ENCODE results near the gene PBX3.

The PBX3 gene

DNA sequence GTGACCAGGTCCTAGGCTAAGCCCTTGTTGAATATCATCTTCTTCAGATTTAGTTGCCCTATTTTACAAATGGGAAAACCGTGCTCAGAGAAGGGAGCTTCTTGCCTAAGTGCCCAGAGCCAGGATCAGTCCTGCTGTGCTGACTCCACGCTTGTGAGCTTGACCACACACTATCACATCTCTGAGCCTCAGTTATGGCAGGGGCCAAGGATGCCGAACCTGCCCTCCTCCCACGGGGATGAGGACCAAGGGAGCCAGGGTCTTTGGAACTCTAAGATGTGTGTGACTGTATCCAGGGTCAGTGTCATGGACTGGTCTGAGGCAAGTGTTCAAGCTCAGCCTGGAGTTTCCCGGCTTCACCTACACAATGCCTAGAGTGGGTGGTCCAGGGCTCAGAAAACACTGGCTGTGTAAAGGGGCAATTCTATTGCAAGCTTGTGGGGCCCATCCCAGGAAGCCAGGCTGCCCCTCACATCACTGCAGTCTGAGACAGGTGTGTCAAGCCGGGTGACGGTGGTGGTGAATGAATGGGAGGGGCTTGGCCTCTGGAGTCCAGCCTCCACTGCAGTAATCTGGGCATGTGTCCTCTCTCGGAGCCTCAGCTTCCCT is 235.7 kb downstream of the PBX3 start:
- Mint-ChIP-seq H3K27me3 (ENCODE audit: low read depth, poor library complexity) (peaks cover 10% of the 10 kb centered on the region), H3K27ac (no peak overlapping the region), H3K4me3 (no peak overlapping the region), H3K9me3 (peaks cover 31% of the 10 kb centered on the region), H3K36me3 (ENCODE audit: low read depth) (peaks cover 7% of the 10 kb centered on the region), H3K4me1 (no peaks in the 10 kb centered on the region)
- DNase-seq, result no peak
- TF ChIP-seq, protein P1, sequence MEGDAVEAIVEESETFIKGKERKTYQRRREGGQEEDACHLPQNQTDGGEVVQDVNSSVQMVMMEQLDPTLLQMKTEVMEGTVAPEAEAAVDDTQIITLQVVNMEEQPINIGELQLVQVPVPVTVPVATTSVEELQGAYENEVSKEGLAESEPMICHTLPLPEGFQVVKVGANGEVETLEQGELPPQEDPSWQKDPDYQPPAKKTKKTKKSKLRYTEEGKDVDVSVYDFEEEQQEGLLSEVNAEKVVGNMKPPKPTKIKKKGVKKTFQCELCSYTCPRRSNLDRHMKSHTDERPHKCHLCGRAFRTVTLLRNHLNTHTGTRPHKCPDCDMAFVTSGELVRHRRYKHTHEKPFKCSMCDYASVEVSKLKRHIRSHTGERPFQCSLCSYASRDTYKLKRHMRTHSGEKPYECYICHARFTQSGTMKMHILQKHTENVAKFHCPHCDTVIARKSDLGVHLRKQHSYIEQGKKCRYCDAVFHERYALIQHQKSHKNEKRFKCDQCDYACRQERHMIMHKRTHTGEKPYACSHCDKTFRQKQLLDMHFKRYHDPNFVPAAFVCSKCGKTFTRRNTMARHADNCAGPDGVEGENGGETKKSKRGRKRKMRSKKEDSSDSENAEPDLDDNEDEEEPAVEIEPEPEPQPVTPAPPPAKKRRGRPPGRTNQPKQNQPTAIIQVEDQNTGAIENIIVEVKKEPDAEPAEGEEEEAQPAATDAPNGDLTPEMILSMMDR (IDR thresholded peaks at IDR 0.05), result no peak

DNA sequence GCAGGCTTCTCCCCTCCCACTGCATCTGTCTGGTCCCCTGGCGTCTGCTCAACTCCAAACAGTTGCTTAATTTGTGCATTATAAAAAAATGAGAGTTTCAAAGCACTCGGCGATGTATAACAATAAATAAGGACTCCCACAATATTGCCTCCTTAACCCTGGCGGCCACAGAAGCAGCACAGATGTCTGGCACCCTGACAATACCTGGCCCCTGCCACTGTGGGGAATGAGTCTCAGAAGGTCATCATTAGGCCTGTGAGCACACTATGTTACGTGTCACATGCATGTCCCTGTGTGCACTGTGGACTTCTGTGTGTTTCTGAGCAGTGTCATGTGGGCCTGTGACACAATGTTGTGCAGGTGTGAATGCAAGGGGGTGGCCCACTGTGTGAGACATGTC is 236.5 kb downstream of the PBX3 start:
- H3K9me3 Mint-ChIP-seq, result peaks cover 23% of the 10 kb centered on the region
- no peaks in the 10 kb centered on the region for H3K4me1 Mint-ChIP-seq
- no peak overlapping the region for H3K4me3 Mint-ChIP-seq
- no peak overlapping the region for H3K27ac Mint-ChIP-seq
- peaks cover 7% of the 10 kb centered on the region for H3K36me3 Mint-ChIP-seq (ENCODE audit: low read depth)
- TF ChIP-seq, protein P1 (IDR thresholded peaks at IDR 0.05), result no peak
- DNase-seq, result no peak
- H3K27me3 Mint-ChIP-seq (ENCODE audit: low read depth, poor library complexity), result peaks cover 10% of the 10 kb centered on the region

DNA sequence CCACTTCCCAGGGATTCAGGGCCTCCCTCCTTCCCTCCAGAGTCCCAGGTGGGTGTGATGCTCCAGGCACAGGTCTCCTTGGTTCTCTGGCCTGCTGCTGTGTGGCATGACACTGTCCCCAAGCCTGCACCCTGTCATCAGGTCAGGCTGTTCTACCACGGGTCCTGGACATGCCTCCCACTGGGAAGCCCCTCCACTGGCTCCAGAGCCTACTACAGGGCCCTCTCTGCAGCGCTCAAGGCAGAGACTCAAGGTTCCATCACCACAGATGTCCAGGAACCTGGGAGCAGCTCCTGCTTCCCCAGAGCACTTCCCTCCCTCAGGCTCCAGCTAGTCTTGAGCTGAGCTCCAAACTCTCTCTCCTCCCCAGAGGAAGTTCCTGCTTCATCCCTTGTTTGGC is 237.3 kb downstream of the PBX3 start:
- TF ChIP-seq, protein P1 (IDR thresholded peaks at IDR 0.05), result no peak
- peaks cover 18% of the 10 kb centered on the region for H3K9me3 Mint-ChIP-seq
- no peaks in the 10 kb centered on the region for H3K4me1 Mint-ChIP-seq
- no peak overlapping the region for H3K4me3 Mint-ChIP-seq
- H3K36me3 Mint-ChIP-seq (ENCODE audit: low read depth), result peaks cover 5% of the 10 kb centered on the region
- DNase-seq, result no peak
- H3K27ac Mint-ChIP-seq, result no peak overlapping the region
- peaks cover 10% of the 10 kb centered on the region for H3K27me3 Mint-ChIP-seq (ENCODE audit: low read depth, poor library complexity)

DNA sequence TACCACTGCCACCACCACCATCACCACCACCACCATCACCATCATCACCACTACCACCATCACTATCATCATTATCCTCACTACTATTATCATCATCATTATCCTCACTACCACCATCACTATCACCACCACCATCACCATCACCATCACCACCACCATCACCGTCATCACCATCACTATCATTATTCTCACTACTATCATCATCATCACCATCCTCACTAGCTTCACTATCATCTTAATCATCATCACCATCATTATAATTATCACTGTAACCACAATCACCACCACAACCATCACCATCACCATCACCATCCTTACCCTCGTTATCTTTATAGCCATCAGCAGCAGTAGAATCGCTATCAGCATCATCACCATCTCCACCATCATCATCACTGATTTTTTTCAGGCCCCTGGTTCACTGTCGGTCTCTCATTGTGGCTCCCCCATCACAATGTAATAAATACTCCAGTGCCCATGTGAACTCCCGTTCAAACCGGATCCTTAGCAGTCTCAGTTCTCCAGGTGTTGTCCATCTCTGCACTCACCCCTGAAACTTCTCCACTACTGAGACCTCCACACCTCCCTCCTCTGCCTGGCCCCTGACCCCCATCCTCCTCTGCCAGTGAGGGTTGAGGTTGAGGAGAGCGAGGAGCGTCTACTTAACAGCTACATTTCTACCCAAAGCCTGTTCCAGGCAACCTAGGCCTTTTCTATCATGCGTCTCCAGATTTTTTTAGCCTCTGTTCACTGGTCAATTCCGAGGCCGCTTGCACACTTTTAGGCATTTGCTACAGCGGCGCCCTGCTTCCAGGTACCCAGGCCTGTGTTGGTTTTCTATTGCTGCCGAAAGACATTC is 238.2 kb downstream of the PBX3 start:
- H3K27ac Mint-ChIP-seq, result no peak overlapping the region
- peaks cover 2% of the 10 kb centered on the region for H3K4me1 Mint-ChIP-seq
- TF ChIP-seq, protein P1 (IDR thresholded peaks at IDR 0.05), result no peak
- peaks cover 10% of the 10 kb centered on the region for H3K27me3 Mint-ChIP-seq (ENCODE audit: low read depth, poor library complexity)
- no peaks in the 10 kb centered on the region for H3K36me3 Mint-ChIP-seq (ENCODE audit: low read depth)
- no peak for DNase-seq
- H3K9me3 Mint-ChIP-seq, result peaks cover 9% of the 10 kb centered on the region
- H3K4me3 Mint-ChIP-seq, result no peak overlapping the region

DNA sequence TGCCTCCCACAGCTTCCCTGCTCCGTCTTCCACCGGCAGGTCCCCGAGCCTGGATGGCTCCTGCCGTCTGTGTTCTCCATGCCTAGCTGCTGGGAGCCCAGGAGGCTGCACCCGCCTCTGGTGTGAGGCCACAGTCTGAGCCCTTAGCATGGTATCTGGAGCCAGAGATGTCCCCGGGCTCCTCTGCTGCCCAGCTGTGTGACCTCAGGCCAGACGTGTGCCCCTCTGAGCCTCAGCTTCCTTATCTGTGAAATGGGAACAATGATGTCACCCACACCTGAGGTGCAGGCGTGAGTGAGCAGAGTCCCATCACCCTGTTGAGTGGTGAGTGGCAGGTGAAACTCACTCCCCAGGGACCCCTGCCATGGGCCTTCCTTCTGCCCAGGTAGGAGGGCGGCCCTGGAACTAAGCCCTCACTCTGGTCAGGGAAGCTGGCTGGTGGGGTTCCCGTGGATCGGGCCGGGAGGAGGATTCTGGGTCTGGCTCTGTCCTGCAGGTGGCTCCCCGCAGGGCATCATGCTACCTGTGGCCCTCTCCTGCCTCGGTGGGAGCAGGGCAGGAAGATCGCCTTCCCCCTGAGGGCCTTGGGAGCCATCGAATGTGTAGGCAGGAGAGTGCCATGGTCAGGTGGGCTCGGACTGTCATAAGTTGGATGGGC is 239.0 kb downstream of the PBX3 start:
- H3K9me3 Mint-ChIP-seq, result peaks cover 2% of the 10 kb centered on the region
- peaks cover 10% of the 10 kb centered on the region for H3K4me1 Mint-ChIP-seq
- peaks cover 8% of the 10 kb centered on the region for H3K27me3 Mint-ChIP-seq (ENCODE audit: low read depth, poor library complexity)
- DNase-seq, result no peak
- no peak overlapping the region for H3K27ac Mint-ChIP-seq
- H3K36me3 Mint-ChIP-seq (ENCODE audit: low read depth), result no peaks in the 10 kb centered on the region
- TF ChIP-seq, protein P1 (IDR thresholded peaks at IDR 0.05), result no peak
- H3K4me3 Mint-ChIP-seq, result no peak overlapping the region

Measured in nephron progenitor cell (in vitro differentiated cells).